Liver (tissue), 3 donors: ENCODE data around the gene ANKRD50.

Source experiments
- CTCF ChIP-seq: fragments of 150-350 bp; IDR thresholded peaks from 2 replicates; pipeline ENCODE4 v1.5.1; 2017; ENCODE audit warnings: improper control_type of control experiment, low read depth, low read length; ENCODE audit not compliant: missing input control
- HNF4G ChIP-seq: IDR thresholded peaks from 2 replicates; pipeline ENCODE4 v1.6.1; 2016; ENCODE audit warnings: antibody characterized with exemption
- SP1 ChIP-seq: IDR thresholded peaks from 2 replicates; pipeline ENCODE4 v1.6.1; 2018; ENCODE audit warnings: antibody characterized with exemption, mild to moderate bottlenecking
- TAF1 ChIP-seq: conservative IDR thresholded peaks from 2 replicates; pipeline ENCODE4 v1.6.1; 2016; ENCODE audit warnings: antibody characterized with exemption, mild to moderate bottlenecking
- YY1 ChIP-seq: IDR thresholded peaks from 2 replicates; pipeline ENCODE4 v1.6.1; 2016; ENCODE audit warnings: antibody characterized with exemption, mild to moderate bottlenecking
- TF ChIP-seq, protein P1 (sequence below): IDR thresholded peaks from 2 replicates; pipeline ENCODE4 v1.6.1; 2016; ENCODE audit warnings: antibody characterized with exemption
- TF ChIP-seq, protein P2 (sequence below): IDR thresholded peaks from 2 replicates; pipeline ENCODE4 v1.6.1; 2016; ENCODE audit warnings: antibody characterized with exemption, mild to moderate bottlenecking
- donor health status: healthy.
- donor health status: healthy.

- TF ChIP-seq CTCF = no peak
- no peak for TF ChIP-seq YY1
- TF ChIP-seq, protein P1, sequence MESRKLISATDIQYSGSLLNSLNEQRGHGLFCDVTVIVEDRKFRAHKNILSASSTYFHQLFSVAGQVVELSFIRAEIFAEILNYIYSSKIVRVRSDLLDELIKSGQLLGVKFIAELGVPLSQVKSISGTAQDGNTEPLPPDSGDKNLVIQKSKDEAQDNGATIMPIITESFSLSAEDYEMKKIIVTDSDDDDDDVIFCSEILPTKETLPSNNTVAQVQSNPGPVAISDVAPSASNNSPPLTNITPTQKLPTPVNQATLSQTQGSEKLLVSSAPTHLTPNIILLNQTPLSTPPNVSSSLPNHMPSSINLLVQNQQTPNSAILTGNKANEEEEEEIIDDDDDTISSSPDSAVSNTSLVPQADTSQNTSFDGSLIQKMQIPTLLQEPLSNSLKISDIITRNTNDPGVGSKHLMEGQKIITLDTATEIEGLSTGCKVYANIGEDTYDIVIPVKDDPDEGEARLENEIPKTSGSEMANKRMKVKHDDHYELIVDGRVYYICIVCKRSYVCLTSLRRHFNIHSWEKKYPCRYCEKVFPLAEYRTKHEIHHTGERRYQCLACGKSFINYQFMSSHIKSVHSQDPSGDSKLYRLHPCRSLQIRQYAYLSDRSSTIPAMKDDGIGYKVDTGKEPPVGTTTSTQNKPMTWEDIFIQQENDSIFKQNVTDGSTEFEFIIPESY = no peak
- no peak for TF ChIP-seq HNF4G
- TF ChIP-seq SP1 = no peak
- TF ChIP-seq, protein P2, sequence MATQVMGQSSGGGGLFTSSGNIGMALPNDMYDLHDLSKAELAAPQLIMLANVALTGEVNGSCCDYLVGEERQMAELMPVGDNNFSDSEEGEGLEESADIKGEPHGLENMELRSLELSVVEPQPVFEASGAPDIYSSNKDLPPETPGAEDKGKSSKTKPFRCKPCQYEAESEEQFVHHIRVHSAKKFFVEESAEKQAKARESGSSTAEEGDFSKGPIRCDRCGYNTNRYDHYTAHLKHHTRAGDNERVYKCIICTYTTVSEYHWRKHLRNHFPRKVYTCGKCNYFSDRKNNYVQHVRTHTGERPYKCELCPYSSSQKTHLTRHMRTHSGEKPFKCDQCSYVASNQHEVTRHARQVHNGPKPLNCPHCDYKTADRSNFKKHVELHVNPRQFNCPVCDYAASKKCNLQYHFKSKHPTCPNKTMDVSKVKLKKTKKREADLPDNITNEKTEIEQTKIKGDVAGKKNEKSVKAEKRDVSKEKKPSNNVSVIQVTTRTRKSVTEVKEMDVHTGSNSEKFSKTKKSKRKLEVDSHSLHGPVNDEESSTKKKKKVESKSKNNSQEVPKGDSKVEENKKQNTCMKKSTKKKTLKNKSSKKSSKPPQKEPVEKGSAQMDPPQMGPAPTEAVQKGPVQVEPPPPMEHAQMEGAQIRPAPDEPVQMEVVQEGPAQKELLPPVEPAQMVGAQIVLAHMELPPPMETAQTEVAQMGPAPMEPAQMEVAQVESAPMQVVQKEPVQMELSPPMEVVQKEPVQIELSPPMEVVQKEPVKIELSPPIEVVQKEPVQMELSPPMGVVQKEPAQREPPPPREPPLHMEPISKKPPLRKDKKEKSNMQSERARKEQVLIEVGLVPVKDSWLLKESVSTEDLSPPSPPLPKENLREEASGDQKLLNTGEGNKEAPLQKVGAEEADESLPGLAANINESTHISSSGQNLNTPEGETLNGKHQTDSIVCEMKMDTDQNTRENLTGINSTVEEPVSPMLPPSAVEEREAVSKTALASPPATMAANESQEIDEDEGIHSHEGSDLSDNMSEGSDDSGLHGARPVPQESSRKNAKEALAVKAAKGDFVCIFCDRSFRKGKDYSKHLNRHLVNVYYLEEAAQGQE = no peak
- TF ChIP-seq TAF1 = no peak
Measured at GRCh38 chr4:124696182-124696581, 16.4 kb downstream of the ANKRD50 start.
